GM18526 (cell line): ENCODE results near the gene MNAT1.

Source experiments
- POLR2A ChIP-seq: IDR thresholded peaks from 3 replicates; pipeline ENCODE4 v1.6.1; 2011; ENCODE audit not compliant: insufficient read length; ENCODE audit errors: extremely low read depth

Gene MNAT1

GRCh38 chr14:60789656-60790055 lies 55.1 kb downstream of the MNAT1 start:
- no peak for TF ChIP-seq POLR2A

GRCh38 chr14:60790850-60791249 lies 56.3 kb downstream of the MNAT1 start:
- no peak for TF ChIP-seq POLR2A

DNA sequence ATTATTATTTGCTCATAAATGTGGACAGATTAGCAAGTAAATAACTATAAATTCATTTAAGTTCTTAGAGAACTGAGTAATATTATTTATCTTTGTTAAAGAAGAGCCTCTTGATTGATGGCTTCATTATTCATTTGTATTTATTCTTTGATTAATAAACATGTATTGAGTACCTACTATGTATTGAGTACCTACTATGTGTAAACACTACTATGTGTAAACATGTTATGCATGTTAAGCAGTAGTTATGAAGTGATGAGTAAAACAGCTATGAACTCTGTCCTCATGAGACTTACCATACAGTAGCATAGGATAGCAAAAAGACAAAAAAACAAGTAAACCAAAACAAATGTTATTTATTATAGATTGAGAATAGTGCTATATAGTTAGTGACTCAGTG lies 61.9 kb downstream of the MNAT1 start:
- no peak for TF ChIP-seq POLR2A

DNA sequence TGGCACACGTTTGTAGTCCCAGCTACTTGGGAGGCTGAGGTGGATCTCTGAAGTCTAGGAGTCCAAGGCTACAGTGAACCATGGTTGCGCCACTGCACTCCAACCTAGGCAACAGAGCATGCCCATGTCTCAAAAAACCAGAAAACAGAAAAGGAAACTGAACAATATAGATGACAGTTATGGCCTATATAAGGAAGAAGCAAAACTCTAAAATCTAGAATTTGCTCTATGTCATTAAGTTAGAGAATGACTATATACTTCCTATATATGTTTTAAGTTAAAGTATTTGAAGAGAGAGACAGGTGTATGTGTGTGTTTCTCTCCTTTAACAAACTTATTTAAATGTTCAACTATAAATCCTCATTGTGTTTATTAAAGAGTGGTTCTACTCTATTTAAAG lies 65.8 kb downstream of the MNAT1 start:
- TF ChIP-seq POLR2A = no peak

DNA sequence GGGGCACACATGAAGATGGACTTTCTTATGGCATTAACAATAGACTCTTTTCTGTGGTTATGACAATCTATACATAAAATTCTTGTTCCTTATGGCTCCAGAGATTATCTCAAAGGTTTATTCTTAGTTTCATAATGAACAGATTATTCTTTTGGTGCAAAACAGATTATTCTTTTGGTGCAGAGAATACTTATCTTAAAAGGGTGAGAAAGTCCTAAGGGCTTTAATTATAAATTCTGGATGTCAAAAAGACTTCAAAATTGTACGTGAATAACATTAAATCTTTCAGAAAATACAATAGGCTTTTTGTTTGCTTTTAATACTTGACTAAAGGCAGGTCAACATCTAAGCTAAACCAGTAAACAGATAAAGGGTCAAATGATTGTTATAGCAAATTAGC lies 69.3 kb downstream of the MNAT1 start:
- TF ChIP-seq POLR2A = no peak

GRCh38 chr14:60805841-60806430 lies 71.4 kb downstream of the MNAT1 start:
- no peak for TF ChIP-seq POLR2A

GRCh38 chr14:60807247-60807646 lies 72.7 kb downstream of the MNAT1 start:
- no peak for TF ChIP-seq POLR2A

DNA sequence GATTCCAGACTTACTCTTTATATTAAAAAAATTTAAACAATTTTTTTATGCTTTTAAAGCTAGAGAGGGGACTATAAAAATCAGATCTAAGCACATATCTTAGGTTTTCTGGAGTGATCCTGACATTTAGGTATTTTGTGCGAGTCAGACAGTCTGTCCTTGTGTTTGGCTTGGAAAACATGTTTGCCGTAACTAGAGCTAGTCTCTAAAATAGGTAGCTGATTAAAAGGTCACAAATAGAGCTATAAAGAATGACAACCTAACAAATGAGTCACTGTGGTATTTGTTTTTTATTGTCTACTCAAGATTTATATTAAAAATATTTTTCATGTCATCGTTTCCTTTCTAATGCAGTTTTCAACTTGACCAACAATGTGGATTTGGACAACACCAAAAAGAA lies 73.4 kb downstream of the MNAT1 start:
- no peak for TF ChIP-seq POLR2A

GRCh38 chr14:60812987-60813386 lies 78.4 kb downstream of the MNAT1 start:
- TF ChIP-seq POLR2A = no peak

DNA sequence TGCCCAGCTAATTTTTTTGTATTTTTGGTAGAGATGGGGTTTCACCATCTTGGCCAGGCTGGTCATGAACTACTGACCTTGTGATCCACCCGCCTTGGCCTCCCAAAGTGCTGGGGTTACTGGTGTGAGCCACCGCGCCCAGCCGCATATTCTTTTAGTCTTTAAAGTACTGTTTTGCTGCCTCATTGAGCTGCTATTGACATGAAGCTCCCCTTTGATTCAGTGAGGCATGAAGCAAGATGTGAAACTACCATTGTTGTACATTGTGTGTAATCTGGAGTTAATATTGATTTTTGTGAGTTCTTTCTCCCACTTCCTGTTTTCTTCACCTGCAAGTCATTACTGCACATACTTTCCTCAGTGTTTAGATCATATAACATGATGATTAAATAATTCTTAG lies 80.8 kb downstream of the MNAT1 start:
- TF ChIP-seq POLR2A = no peak

DNA sequence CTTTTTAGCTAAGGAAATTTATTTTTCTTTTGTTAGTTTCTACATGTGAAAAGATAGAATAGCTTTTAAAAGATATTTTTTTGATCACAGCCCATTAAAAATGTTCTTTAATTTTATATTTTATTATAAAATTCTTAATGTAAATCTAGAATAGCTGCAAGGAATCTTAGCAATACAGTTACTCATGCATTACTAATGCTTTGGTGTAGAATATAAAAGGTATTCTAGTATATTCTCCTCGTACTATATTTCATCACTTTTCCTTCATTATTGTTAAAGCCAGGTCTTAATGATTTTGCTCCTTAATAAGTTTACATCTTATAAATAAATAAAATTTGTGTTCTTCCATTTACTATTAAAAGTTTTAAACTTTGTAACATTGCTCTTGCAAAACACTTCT lies 82.6 kb downstream of the MNAT1 start:
- no peak for TF ChIP-seq POLR2A

DNA sequence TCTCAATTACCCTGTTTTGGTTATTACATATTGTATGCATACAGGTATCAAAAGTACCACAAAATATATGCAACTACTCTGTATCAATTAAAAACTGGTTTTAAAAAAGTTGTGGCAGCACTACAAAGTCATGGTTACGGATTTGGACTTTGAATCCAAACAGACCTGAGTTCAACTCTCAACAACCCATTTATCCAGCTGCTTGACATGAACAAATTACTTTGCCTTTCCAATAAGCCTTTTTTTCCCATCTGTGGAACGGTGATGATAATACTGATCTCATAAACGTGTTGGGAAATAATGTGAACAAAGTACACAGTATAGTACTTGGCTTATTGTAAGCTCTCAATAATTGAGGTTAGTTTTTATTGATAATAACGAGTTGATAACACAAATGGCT lies 85.0 kb downstream of the MNAT1 start:
- no peak for TF ChIP-seq POLR2A

- no peak for TF ChIP-seq POLR2A
Observed at GRCh38 chr14:60838601-60839000, 104.0 kb downstream of the MNAT1 start.

DNA sequence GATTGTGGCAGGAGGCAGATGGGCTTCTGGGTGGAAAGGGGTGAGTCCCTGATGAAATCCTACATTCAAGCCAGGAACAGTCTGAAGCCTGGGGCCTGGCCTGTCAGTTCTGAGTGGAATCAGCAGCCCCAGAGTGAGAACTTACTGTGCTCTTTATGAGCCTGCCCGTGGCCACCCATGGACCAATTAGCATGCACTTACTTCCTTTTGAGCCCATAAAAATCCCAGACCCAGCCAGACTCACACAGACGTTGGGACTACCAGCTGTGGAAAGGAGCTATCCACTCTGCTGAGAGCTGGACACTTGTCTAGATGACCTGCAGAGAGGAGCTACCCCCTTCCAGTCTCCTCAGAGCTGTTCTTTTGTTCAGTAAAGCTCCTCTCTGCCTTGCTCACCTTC lies 104.5 kb downstream of the MNAT1 start:
- TF ChIP-seq POLR2A = no peak

- no peak for TF ChIP-seq POLR2A
Observed at GRCh38 chr14:60839657-60840056, 105.1 kb downstream of the MNAT1 start.

DNA sequence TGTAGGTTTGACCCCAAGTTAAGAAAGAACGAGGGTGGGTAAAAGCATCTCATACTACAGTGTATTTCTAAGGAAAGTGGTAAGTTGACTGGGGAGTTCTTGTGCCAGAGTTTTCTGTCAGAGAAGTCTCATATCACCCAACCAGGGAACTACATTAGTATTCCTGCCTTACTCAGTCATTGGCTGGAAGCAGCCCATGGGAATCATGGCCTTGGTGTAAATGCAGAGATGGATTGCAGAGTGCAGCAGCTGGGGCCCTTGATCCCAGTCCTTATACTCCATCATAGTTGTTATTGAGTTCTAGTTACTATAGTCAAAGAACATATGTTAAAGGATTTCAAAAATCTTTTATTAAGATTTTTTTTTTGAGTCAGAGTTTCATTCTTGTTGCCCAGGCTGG lies 105.8 kb downstream of the MNAT1 start:
- TF ChIP-seq POLR2A = no peak

DNA sequence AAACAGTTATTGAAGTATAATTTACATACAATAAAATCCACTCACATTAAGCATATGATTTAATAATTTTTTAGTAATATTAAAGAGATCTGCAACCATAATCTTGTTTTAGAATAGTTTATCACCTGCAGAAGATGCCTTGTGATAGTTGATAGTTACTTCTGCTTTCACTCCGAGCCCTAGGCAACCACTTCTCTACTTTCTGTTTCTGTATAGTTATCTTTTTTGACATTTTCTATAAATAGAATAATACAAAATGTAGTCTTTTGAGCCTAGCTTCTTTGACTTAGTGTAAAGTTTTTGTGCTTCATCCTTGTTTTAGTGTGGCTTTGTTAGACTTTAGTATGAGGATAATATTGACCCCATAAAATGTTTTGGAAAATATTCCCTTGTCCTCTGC lies 111.0 kb downstream of the MNAT1 start:
- no peak for TF ChIP-seq POLR2A

- no peak for TF ChIP-seq POLR2A
Observed at GRCh38 chr14:60848066-60848465, 113.5 kb downstream of the MNAT1 start.

DNA sequence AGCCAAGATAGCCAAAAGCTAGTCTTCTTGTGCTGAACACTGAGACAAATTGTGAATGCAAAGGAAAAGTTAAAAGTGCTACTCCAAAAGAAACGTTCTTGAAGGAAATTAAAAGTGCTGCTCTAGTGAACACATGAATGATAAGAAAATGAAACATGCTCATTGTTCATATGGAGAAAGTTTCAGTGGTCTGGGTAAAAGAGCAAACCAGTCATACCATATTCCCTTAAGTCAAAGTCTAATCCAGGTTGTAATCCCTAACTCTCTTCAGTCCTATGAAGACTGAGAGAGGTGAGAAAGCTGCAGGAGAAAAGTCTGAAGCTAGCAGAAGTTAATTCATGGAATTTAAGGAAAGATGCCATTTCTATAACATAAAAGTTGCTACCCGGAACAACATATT lies 121.5 kb downstream of the MNAT1 start:
- no peak for TF ChIP-seq POLR2A

DNA sequence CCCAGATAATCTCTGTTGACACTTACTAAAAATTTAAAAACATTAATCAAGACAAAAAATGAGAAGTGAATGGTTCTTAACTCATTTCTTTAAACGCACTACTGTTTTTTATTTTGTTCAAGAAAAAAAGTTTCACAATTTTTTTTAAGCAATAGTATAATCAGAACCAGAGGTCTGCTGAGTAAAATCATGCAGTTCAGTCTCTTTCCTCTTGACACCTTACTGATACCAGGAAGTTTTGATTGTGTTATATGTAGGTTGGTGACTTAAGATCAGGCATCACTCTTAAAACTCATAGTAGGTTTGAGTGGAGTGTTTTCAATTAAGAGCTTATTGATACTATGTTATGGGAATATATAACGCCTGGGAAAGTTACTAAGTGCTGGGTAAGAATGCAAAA lies 125.0 kb downstream of the MNAT1 start:
- no peak for TF ChIP-seq POLR2A
